HG03354 (cell line): ENCODE measurements around the gene NOP58.
"Not testable (repeated sequence)": the region's sequence is repeated elsewhere in the genome, so short reads cannot be mapped to it uniquely, and the experiment has no call there.

Source experiments
- ATAC-seq: cut with Tn5 transposase; IDR thresholded peaks from one replicate; pipeline ENCODE4 v1.9.1; 2021; ENCODE audit warnings: mild to moderate bottlenecking; ENCODE audit not compliant: unreplicated experiment, poor library complexity, severe bottlenecking

The NOP58 gene, protein sequence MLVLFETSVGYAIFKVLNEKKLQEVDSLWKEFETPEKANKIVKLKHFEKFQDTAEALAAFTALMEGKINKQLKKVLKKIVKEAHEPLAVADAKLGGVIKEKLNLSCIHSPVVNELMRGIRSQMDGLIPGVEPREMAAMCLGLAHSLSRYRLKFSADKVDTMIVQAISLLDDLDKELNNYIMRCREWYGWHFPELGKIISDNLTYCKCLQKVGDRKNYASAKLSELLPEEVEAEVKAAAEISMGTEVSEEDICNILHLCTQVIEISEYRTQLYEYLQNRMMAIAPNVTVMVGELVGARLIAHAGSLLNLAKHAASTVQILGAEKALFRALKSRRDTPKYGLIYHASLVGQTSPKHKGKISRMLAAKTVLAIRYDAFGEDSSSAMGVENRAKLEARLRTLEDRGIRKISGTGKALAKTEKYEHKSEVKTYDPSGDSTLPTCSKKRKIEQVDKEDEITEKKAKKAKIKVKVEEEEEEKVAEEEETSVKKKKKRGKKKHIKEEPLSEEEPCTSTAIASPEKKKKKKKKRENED

DNA sequence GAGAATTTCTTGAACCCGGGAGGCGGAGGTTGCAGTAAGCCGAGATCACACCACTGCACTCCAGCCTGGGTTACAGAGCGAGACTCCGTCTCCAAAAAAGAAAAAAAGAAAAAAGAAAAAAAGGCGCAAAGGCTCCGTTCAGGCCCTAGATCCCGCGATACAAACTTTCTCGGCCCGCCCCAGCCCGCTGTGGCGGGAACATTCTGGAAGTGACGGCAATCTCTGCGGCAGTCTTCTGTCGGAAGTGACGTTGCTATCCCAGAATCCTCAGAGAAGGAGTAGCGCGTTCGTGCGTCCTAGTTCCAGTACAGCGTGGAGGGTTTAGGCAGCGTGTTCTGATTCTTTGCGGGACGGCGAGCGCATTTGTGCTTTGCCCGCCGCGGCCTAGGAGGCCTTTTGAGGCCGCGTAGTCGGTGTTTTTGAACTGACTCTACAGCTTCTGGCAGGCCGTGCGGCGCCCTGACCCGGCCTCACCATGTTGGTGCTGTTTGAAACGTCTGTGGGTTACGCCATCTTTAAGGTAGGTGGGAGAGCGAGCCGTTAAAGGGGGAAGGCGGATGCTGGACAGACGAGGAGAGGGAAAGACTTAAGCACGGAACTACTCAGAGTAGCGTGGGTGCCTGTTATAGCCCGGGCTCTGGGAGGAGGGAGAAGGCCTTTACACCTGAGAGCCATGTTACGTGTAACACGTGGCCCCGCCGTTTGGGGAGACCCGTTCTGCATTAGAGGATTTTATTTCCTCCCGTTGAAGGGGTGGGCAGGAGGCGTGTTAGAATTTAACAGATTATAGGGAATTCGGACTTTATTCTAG lies at the start of gene NOP58:
NOP58 (plus strand) TSS at position 297 of the 811 bp plus-strand sequence; CDS start at position 476, 179 bp downstream.
- ATAC-seq = peak; percentile 86

DNA sequence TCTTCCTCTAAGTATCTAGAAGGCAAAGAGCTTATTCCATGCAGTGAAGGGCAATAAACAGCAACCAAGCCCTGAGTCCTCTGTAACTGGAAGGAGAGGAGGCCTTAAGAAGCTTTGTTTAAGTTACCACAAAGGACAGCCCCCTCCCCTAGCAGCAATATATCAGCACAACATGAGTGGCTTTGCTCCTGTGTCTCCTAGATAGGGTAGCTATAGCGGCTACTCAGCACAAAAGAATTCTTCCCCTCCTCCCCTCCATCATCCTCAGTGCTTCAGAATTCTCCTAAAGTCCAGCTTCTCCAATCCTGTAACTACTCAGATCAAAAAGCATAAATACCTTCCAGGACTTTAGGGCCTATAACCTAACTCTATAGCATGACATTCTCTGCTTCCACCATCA lies 43.7 kb upstream of the NOP58 start:
- no peak for ATAC-seq

DNA sequence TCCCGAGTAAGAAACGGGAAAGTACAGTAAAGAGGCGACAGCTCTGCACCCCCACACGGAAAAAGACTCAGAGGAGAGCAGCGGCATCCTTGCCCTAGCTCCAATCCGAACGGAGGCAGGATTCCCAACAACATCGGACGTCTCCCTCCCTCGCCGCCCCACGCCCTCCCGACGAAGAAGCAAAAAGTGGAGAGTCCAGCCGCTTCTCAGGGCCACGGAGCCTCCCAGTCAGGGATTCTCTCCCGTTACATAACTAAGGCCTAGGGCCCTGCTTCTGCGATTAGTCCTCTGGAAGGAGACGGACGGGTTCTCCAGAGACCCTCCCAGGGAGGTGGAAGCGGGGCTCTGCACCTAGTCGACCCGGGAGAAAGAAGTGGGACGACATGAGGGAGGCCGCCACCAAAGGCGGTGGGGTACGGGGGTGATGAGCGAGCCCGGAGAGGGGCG lies 27.8 kb upstream of the NOP58 start:
- peak; percentile 48 for ATAC-seq

DNA sequence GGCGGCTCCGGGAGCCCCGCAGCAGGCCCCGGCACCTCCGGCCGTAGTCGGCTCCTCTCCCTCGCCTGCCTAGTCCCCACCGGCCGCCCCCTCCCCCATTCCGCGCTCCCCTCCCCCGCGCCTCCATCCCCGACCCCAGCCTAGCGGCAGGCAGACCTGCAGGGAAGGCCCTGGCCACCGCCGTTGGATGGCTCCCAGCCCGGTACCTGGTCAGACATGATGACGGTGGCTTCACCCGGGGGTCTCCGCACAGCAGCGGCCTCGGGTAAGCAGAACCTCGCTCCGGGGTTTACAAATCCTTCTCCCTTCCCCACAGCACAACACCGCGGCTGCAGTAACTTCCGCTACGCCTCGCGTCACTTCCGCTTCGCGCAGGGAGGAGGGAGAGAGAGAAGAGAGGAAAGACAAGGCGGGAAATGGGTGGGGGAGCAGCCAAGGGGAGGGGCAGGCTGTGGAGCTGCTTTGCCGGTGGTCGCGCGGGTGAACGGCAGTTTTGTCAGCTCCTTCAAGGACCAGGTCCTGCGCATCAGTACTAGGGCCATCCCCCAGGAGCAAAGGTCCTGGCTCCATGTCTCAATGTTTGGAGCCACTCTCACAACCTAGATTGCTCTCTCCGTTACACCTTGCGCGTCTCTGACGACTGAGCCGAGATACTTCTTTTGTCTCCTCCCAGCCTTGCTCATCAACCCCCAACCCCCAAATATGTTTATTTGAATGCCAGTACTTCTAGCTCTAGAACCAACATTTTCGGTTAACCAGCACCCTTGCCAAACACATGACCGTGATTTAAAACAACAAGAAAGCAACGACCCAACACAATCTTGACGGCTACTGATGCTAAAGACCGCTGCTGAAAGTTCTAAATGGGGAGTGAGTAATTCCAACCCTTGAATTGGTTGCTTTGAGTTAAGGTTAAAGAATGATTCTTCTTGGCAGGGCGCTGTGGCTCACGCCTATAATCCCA lies 27.0 kb upstream of the NOP58 start, which contains the start of gene SUMO1:
SUMO1 (minus strand) TSS at position 364 of the 964 bp plus-strand sequence; CDS start at position 218, 146 bp downstream.
- ATAC-seq = peak; percentile 98

DNA sequence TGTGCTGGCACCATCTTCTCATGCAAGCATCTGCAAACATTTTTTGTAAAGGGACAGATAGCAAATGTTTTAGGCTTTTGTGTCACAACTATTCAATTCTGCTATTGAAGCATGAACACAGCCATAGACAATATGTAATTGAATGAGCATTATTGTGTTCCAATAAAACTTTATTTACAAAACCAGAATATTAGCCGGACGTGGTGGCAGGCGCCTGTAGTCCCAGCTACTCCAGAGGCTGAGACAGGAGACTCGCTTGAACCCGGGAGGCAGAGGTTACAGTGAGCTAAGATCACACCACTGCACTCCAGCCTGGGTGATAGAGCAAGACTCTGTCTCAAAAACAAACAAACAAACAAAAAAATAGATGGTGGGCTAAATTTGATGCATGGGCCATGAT lies 17.9 kb upstream of the NOP58 start:
- ATAC-seq = not testable (repeated sequence)

DNA sequence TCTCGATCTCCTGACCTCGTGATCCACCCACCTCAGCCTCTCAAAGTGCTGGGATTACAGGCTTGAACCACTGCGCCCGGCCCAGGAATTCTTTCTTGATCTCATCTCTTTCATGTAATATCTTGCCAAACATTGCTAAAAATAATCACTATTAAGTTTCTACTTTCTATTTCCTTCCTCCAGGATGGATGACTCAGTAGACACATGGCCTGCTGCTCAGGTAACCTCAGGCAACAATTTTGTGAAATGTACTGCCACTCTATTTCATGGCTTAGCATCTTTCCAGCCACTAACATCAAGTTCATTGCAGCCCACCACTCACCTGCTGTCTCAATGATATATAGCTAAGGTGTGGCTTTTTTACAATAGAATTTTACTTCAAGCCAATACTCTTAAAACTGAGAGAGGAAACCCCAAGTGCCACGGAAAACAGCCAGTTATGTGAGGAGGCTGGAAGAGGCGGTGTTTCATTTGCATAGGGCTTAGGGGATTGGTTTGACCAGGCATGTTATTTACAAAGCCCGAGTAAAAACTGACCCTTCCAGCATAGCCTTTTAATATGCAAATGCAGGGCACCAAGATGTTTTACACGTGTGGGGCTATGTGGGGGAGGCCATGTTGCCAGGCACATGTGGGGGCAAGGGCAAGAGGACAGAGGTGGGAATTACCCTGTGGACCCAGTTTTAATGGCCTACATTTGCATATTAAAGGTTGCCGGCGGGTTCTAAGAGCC lies 15.9 kb upstream of the NOP58 start:
- ATAC-seq = no peak

DNA sequence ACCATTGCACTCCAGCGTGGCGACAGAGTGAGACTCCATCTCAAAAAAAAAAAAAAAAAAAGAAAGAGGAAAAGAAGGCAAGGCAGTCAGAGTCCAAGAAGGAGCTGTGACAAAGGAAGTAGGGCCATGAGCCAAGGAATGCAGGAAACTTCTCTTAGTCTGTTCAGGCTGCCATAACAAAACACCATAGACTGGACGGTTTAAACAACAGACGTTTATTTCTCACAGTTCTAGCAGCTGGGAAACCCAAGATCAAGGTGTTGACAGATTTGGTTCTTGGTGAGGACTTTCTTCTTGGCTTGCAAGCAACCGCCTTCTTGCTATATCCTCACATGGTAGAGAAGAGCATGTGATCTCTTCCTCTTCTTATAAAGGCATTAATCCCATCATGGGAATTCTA lies 14.1 kb upstream of the NOP58 start:
- ATAC-seq = no peak

DNA sequence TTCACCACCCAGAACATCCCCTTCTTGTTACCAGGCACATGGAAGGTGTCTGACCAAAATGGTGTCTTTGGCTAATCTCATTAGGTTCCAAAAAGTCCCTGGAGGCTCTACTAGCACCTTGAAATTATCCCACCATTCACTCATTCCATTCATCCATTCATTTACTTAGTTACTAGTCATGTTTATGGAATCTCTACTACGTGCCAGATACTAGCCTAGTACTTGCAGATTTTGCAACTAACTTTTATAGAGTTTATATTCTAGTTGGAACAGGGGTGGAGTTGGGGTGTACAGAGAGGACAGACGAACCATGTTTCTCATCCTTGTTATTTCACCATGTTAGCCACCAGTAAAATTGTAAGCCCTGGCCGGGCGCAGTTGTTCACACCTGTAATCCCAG lies 4.0 kb upstream of the NOP58 start:
- no peak for ATAC-seq

DNA sequence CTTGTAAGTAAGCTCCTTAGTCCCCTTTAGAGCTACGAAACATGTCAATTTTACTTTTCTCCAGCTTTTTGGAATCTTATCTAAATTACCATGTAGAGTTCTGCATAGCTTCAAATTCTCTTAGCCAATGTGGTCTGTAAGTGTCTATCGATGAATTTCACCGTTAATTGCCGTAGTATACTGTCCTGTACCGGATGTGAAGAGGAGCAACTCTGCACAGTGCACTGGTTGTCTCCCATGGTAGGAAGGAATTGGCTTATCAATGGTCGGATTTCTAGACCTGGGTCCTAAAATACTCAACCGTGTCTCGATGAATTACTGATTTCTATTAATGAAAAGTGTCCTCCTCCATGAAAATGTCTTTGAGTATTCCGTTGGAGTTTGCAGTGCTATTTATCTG lies 1.9 kb downstream of the NOP58 start:
- no peak for ATAC-seq

DNA sequence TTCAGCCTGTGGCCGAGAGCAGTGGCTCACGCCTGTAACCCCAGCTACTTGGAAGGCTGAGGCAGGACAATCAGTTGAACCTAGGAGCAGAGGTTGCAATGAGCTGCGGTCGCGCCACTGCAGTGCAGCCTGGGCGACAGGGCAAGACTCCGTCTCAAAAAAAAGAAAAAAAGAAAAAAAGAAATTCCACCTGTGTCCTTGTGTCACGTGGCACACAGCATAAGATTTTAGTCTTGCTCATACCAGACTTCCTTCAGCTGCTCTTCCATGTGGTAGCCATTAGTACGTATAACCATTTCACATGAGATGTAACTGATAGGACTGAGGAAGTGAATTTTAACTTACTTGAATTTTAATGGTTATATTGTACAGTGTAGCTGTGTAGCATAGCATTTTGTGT lies 4.0 kb downstream of the NOP58 start:
- ATAC-seq = no peak

DNA sequence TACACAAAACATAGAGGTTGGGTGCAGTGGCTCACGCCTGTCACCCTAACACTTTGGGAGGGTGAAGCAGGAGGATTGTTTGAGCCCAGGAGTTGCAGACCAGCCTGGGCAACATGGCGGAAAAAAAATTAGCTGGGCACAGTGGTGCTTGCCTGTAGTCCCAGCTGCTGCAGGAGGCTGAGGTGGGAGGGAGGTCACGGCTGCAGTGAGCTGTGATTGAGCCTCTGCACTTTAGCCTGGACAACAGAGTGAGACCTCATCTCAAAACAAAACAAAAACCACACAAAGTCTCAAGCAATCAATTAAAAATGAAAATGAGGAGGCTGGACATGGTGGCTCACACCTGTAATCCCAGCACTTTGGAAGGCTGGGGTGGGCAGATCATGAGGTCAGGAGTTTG lies 4.9 kb downstream of the NOP58 start:
- ATAC-seq = no peak

DNA sequence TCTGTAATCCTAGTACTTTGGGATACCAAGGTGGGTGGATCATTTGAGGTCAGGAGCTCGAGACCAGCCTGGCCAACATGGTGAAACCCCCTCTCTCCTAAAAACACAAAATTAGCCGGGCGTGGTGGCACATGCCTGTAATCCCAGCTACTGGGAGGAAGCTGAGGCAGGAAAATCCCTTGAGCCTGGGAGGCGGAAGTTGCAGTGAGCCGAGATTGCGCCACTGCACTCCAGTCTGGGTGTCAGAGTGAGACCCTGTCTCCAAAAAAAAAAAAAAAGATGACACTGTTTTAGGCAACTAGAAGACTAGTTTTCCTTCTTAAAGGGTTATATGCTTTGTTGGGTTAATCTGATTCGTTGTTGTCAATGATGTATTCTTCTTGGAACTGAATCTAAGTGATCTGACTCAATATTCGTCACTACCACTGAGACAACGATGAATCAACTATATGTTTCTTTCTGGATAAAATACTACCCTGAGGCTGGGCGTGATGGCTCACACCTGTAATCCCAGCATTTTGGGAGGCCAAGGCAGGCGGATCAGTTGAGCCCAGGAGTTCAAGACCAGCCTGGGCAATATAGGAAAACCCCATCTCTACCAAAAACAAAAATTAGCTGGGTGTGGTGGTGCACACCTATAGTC lies 10.6 kb downstream of the NOP58 start:
- ATAC-seq = not testable (repeated sequence)

DNA sequence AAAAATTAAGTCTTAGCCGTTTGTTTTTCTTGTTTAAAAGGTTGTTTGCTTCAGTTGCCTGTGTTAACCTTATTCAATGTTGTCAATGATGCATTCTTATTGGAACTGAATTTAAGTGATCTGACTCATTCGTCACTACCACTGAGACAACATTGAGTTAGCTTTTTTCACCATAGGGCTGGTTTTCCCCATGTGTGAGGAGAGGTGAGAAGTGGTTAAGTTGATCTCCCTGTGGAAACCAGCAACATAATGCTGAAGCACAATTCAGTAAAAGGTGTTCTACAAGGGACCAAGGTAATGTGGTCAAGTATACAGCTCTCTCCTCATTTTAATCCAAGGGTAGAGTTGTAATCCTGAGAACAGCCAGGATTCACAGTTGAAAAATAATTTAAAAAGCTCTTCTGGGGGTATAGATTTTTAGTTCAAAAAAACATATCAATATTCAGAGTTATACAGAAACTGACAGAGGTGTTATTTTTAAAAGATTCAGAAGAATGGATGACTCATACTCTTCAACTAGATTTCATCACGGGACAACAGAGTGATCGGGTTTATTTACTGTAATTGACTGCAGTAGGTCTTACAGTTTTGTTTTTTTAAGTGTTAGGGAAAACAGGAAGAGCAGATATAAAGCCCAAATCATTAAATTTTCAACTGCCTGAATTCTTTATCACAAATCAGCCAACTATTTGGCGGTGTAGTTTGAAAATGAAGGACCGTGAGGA lies 12.6 kb downstream of the NOP58 start:
- ATAC-seq = no peak

DNA sequence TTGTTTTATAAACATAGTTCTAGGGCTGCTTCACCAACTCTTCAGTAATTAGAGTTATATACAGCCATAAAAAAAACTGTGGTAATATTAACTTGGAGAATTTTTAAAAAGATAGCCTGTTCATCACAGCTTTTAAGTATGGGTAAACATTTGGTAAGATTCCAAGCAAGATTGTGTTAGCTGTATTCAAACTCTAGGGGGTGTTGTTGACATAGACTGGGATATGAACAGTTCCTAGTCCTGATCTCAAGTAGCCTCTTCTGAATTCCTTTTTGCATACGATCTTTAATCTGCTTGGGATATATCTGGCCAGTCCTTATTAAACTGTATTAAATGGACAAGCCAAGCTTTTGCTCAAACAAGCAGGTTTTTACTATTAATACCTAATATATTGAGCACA lies 13.4 kb downstream of the NOP58 start:
- no peak for ATAC-seq

DNA sequence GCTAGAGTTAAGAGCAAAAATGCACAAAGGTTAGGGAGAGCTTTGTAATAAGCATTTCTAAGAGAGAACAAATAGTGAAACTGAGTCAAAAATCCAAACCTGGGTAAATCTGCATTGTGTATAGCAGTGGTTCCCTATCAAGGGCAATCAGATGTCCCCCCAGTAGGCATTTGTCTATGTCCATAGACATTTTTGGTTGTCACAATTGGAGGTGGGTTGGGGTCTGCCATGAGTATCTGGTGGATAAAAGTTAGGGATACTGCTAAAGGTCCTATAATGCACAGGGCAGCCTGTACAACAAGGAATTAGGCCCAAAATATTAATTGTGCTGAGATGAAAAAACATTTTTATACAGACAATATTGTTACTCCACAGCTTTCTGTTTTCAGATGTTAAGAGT lies 21.0 kb downstream of the NOP58 start:
- no peak for ATAC-seq

DNA sequence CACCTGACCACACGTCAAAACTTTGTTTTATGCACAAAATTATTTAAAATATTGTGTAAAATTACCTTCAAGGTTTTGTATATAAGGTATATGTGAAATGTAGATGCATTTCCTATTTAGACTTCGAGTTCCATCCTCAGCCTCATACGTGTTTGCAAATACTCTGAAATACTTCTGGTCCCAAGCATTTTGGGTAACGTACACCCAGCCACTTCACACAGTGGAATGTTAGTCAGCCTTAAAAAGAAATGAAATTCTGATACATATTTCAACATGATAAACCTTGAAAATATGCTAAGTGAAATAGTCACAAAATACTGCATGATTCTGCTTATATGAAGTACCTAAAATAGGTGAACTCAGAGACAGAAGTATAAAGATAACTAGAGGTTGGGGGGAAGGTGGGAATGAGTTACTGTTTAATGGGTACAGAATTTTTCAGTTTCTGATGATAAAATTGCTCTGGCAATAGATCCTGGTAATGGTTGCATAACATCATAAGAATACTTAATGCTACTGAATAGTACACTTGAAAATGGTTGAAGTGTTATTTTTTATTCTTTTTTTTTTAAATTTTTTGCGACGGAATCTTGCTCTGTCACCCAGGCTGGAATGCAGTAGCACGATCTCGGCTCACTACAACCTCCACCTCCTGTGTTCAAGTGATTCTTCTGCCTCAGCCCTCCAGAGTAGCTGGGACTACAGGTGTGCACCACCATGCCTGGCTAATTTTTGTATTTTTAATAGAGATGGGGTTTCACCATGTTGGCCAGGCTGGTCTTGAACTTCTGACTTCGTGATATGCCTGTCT lies 24.0 kb downstream of the NOP58 start:
- no peak for ATAC-seq

DNA sequence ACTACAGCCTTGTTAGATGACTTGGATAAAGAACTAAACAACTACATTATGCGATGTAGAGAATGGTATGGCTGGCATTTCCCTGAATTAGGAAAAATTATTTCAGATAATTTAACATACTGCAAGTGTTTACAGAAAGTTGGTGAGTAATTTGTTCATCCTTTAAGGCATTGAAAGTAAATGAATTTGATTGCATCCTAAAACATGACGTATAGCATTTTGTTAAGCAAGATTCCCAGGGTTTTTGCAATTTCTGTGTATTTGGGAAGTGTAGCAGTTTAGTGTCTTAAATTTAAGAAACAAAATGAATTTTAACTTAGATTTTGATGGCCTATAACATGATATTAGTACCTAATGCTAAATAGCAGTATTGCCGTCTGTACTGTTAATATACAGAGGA lies 24.8 kb downstream of the NOP58 start:
- ATAC-seq = no peak
